ENCODE measurements around the gene KIRREL3.

Gene KIRREL3

GRCh38 chr11:126821827-126822226 is 178.7 kb downstream of the KIRREL3 start:
- no peak for DNase-seq

GRCh38 chr11:126819194-126819593 is 181.4 kb downstream of the KIRREL3 start:
- no peak for DNase-seq

GRCh38 chr11:126817523-126818450 is 182.8 kb downstream of the KIRREL3 start:
- DNase-seq, result no peak

GRCh38 chr11:126817096-126817495 is 183.5 kb downstream of the KIRREL3 start:
- DNase-seq, result no peak

- DNase-seq, result no peak
Observed at GRCh38 chr11:126816645-126817044, 183.9 kb downstream of the KIRREL3 start.

- DNase-seq, result no peak
Observed at GRCh38 chr11:126815111-126815510, 185.5 kb downstream of the KIRREL3 start.

- DNase-seq, result no peak
Observed at GRCh38 chr11:126810776-126811175, 189.8 kb downstream of the KIRREL3 start.

GRCh38 chr11:126809514-126810289 is 190.9 kb downstream of the KIRREL3 start:
- DNase-seq, result no peak

GRCh38 chr11:126808836-126809235 is 191.7 kb downstream of the KIRREL3 start:
- DNase-seq, result no peak

GRCh38 chr11:126808296-126808695 is 192.3 kb downstream of the KIRREL3 start:
- DNase-seq, result no peak

GRCh38 chr11:126805870-126806269 is 194.7 kb downstream of the KIRREL3 start:
- DNase-seq, result no peak

- DNase-seq, result no peak
Observed at GRCh38 chr11:126804363-126804762, 196.2 kb downstream of the KIRREL3 start.

- DNase-seq, result no peak
Observed at GRCh38 chr11:126800009-126800408, 200.6 kb downstream of the KIRREL3 start.

- DNase-seq, result no peak
Observed at GRCh38 chr11:126797457-126798169, 203.0 kb downstream of the KIRREL3 start.

GRCh38 chr11:126793596-126793995 is 207.0 kb downstream of the KIRREL3 start:
- DNase-seq, result no peak

- DNase-seq, result no peak
Observed at GRCh38 chr11:126791991-126792390, 208.6 kb downstream of the KIRREL3 start.

- DNase-seq, result no peak
Observed at GRCh38 chr11:126791446-126791845, 209.1 kb downstream of the KIRREL3 start.

GRCh38 chr11:126790550-126791081 is 210.0 kb downstream of the KIRREL3 start:
- no peak for DNase-seq

GRCh38 chr11:126782810-126783209 is 217.8 kb downstream of the KIRREL3 start:
- DNase-seq, result no peak

GRCh38 chr11:126781942-126782341 is 218.6 kb downstream of the KIRREL3 start:
- DNase-seq, result no peak

- DNase-seq, result no peak
Observed at GRCh38 chr11:126776119-126776518, 224.5 kb downstream of the KIRREL3 start.

GRCh38 chr11:126772267-126772666 is 228.3 kb downstream of the KIRREL3 start:
- no peak for DNase-seq

GRCh38 chr11:126768702-126769101 is 231.9 kb downstream of the KIRREL3 start:
- no peak for DNase-seq
